ENCODE data around the gene LY6G5C.

The LY6G5C gene

DNA sequence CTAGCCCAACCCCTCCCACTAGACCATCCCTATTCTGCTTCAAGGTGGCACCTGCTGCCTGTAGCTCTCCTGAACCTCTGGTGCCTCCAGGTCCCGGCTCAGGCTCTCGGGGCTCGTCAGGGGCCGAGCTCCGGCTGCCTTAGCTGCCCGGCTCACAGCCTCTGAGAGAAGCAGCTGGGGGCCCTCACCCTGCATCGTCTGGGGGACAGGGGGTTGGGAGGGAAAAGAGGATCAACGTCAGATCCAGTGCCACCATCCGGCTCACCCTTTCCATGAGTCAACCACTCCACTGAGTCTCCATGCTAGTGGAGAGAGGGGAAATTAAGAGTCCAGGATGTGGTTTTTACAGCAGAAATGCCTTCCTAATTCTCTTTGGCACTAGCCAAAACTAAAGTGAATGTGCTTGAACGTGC lies 41.4 kb downstream of the LY6G5C start:
- DNase-seq (ENCODE audit: low read depth) = no peak

GRCh38 chr6:31639043-31639442 lies 41.8 kb downstream of the LY6G5C start:
- no peak for DNase-seq (ENCODE audit: low read depth)

GRCh38 chr6:31636698-31637596 lies 43.9 kb downstream of the LY6G5C start:
- no peak for DNase-seq (ENCODE audit: low read depth)

GRCh38 chr6:31634969-31635575 lies 45.8 kb downstream of the LY6G5C start:
- DNase-seq (ENCODE audit: low read depth) = no peak

- no peak for DNase-seq (ENCODE audit: low read depth)
These were observed 46.7 kb downstream of the LY6G5C start for GRCh38 chr6:31634131-31634530.

DNA sequence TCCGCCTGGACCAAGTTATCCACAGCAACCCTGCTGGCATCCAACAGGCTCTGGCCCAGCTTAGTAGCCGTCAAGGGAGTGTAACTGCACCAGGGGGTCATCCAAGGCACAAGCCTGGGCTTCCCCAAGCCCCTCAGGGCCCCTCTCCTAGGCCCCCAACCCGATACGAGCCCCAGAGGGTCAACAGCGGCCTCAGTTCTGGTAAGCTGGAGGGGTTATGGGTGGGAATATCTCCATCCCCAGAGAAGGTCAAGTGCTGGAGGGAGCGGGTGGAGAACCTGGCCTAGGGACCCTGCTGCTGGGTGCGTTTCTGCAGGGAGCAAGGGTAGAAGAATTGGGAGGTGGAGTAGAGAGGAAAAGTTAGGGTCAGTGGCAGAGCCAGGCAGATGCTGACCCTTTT lies 47.4 kb downstream of the LY6G5C start:
- DNase-seq (ENCODE audit: low read depth) = no peak

DNA sequence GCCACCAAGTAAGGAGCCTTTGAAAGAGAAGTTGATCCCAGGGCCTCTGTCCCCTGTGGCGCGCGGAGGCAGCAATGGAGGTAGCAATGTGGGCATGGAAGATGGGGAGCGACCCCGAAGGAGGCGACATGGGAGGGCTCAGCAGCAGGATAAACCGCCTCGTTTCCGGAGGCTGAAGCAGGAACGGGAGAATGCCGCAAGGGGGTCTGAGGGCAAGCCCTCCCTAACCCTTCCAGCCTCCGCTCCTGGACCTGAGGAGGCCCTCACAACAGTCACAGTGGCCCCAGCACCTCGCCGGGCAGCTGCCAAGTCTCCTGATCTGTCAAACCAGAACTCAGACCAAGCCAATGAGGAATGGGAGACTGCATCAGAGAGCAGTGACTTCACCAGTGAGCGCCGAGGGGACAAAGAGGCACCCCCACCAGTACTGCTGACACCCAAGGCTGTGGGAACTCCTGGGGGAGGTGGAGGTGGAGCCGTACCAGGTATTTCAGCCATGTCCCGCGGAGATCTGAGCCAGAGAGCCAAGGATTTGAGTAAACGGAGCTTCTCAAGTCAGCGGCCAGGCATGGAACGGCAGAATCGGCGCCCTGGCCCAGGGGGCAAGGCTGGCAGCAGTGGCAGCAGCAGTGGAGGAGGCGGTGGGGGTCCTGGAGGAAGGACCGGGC lies 48.5 kb downstream of the LY6G5C start:
- DNase-seq (ENCODE audit: low read depth) = no peak

GRCh38 chr6:31631681-31632278 lies 49.1 kb downstream of the LY6G5C start:
- DNase-seq (ENCODE audit: low read depth) = no peak

- DNase-seq (ENCODE audit: low read depth) = no peak
These were observed 49.7 kb downstream of the LY6G5C start for GRCh38 chr6:31631209-31631608.

DNA sequence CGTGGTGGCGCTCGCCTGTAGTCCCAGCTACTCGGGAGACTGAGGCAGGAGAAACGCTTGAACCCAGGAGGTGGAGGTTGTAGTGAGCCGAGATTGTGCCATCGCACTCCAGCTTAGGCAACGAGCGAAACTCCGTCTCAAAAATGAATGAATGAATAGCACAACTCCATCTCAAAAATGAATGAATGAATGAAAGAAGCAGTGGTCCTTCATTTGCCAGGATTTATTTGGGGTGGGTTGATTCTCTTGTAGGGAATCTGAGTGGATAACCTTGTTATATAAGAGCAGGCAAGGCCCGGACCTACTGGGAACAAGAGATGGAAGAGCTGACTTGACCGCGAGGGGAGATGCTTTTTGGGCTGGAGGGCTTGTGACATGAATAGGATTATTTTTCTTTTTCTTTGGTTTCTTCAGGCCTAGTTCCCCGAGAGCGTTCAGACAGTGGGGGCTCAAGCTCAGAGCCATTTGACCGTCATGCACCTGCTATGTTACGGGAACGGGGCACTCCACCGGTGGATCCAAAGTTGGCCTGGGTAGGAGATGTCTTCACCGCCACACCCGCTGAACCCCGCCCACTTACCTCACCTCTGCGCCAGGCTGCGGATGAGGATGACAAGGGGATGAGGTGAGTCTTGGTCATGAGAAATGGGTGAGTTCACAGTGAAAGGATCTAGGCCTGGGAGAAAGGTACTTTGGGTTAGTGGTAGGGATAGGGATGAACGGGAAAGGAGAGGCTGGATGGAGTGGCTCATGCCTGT lies 50.5 kb downstream of the LY6G5C start:
- no peak for DNase-seq (ENCODE audit: low read depth)

- no peak for DNase-seq (ENCODE audit: low read depth)
These were observed 51.9 kb downstream of the LY6G5C start for GRCh38 chr6:31629014-31629413.

DNA sequence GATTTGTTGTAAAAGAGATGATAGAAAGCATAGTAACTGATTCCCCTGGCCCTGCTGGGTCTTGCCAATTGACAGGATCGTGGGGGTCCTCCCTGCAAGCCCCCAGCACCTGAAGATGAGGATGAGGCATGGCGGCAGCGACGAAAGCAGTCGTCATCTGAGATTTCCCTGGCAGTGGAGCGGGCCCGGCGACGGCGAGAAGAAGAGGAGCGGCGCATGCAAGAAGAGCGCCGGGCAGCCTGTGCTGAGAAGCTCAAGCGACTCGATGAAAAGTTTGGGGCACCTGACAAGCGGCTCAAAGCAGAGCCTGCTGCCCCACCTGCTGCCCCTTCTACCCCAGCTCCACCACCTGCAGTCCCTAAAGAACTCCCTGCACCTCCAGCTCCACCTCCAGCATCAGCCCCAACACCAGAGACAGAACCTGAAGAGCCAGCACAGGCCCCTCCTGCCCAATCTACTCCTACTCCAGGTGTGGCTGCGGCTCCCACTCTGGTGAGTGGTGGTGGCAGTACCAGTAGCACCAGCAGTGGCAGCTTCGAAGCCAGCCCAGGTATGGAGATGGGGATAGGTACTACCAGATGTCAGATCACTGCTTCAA lies 53.1 kb downstream of the LY6G5C start:
- no peak for DNase-seq (ENCODE audit: low read depth)

GRCh38 chr6:31626952-31627351 lies 53.9 kb downstream of the LY6G5C start:
- DNase-seq (ENCODE audit: low read depth) = no peak

Data from activated T-cell treated with anti-CD3 and anti-CD28 coated beads for 24 hours (primary cell).